ENCODE measurements around the gene OTOS.

DNA sequence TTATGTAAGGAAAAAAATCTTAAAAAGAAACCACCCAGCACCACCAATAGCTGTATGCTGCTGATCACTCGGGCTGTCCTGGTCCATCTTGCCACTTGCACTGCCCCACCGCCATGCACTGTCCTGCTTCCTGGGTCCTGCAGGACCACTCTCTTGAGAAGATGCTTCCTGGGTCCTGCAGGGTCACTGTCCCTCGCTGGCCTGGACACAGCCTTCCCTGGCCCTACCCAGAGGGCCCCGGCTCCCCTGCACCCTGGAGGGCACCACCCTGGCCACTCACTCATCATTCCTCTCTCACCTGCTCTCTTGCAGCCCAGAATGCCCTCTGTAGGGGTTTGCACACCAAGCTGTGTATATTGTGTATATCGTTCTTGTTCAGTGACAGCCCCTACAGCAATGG, 2.4 kb upstream of the OTOS start:
- TF ChIP-seq, protein P1, sequence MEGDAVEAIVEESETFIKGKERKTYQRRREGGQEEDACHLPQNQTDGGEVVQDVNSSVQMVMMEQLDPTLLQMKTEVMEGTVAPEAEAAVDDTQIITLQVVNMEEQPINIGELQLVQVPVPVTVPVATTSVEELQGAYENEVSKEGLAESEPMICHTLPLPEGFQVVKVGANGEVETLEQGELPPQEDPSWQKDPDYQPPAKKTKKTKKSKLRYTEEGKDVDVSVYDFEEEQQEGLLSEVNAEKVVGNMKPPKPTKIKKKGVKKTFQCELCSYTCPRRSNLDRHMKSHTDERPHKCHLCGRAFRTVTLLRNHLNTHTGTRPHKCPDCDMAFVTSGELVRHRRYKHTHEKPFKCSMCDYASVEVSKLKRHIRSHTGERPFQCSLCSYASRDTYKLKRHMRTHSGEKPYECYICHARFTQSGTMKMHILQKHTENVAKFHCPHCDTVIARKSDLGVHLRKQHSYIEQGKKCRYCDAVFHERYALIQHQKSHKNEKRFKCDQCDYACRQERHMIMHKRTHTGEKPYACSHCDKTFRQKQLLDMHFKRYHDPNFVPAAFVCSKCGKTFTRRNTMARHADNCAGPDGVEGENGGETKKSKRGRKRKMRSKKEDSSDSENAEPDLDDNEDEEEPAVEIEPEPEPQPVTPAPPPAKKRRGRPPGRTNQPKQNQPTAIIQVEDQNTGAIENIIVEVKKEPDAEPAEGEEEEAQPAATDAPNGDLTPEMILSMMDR (conservative IDR thresholded peaks at IDR 0.05; ENCODE audit: low read depth, low read length), result no peak
- TF ChIP-seq EZH2 (IDR thresholded peaks at IDR 0.05; ENCODE audit: borderline replicate concordance, low read depth, low read length, poor library complexity, severe bottlenecking), result no peak

All from A673 (cell line).